ENCODE data around the gene CAGE1. TPM values are rescaled to one million over a fixed set of nuclear protein-coding genes. Genes with fewer than 3 reads are reported as not detected.

The CAGE1 gene
- total RNA-seq, 2 experiments from 2014 or later, result 0.27 to 1.1 TPM

GRCh38 chr6:7410851-7411250, 21.3 kb upstream of the CAGE1 start:
- H3K9me3 ChIP-seq (ENCODE audit: low read length), result no peaks in the 10 kb centered on the region
- H3K79me2 ChIP-seq (ENCODE audit: insufficient read depth, low read depth, low read length), result no peaks in the 10 kb centered on the region
- POLR2A ChIA-PET, result interaction anchor here (0.8 kb wide), 2 partner anchors 10 to 64 kb away, joined by 3 read pairs; no protein-coding TSS in a partner anchor
- peaks cover 93% of the 10 kb centered on the region for H3K36me3 ChIP-seq (ENCODE audit: insufficient read depth, low read length)
- no peak overlapping the region for H3K4me2 ChIP-seq (ENCODE audit: low read length)
- TF ChIP-seq EZH2phosphoT487 (IDR thresholded peaks at IDR 0.05; ENCODE audit: borderline replicate concordance, low read depth, low read length), result no peak
- no peak for TF ChIP-seq CTCF (conservative IDR thresholded peaks at IDR 0.05; ENCODE audit: low read length)
- no peak for DNase-seq (ENCODE audit: low spot score)
- H3K9me2 ChIP-seq (ENCODE audit: insufficient read depth, low read length), result no peaks in the 10 kb centered on the region
- H3K4me3 ChIP-seq (ENCODE audit: low read depth, low read length, poor library complexity, severe bottlenecking), result no peak overlapping the region
- no peaks in the 10 kb centered on the region for H4K20me1 ChIP-seq (ENCODE audit: insufficient read depth, low read length)
- H3K27ac ChIP-seq (ENCODE audit: low read depth, low read length, poor library complexity, severe bottlenecking), result no peak overlapping the region
- no TSS peak for BruUV-seq (replicated peaks)
- intact Hi-C loops (cut with micrococcal nuclease; ENCODE audit: unreplicated experiment), result no loop called here
- no peak overlapping the region for H2AFZ ChIP-seq (ENCODE audit: low read length)
- H3K4me1 ChIP-seq (ENCODE audit: insufficient read depth, low read length, poor library complexity, severe bottlenecking), result no peaks in the 10 kb centered on the region
- CTCF ChIA-PET (ENCODE audit: unreplicated experiment), result no interaction called here

GRCh38 chr6:7409740-7410139, 20.2 kb upstream of the CAGE1 start:
- no TSS peak for BruUV-seq (replicated peaks)
- Histone ChIP-seq H3K79me2 (ENCODE audit: insufficient read depth, low read depth, low read length) (no peaks in the 10 kb centered on the region), H3K4me1 (ENCODE audit: insufficient read depth, low read length, poor library complexity, severe bottlenecking) (no peaks in the 10 kb centered on the region), H3K9me2 (ENCODE audit: insufficient read depth, low read length) (no peaks in the 10 kb centered on the region), H3K36me3 (ENCODE audit: insufficient read depth, low read length) (peaks cover 93% of the 10 kb centered on the region), H3K4me3 (ENCODE audit: low read depth, low read length, poor library complexity, severe bottlenecking) (no peak overlapping the region), H3K4me2 (ENCODE audit: low read length) (no peak overlapping the region), H4K20me1 (ENCODE audit: insufficient read depth, low read length) (no peaks in the 10 kb centered on the region), H3K9me3 (ENCODE audit: low read length) (no peaks in the 10 kb centered on the region), H2AFZ (ENCODE audit: low read length) (no peak overlapping the region), H3K27ac (ENCODE audit: low read depth, low read length, poor library complexity, severe bottlenecking) (no peak overlapping the region)
- POLR2A ChIA-PET, result no interaction called here
- no peak for DNase-seq (ENCODE audit: low spot score)
- no peak for TF ChIP-seq CTCF (conservative IDR thresholded peaks at IDR 0.05; ENCODE audit: low read length)
- TF ChIP-seq EZH2phosphoT487 (IDR thresholded peaks at IDR 0.05; ENCODE audit: borderline replicate concordance, low read depth, low read length), result no peak
- intact Hi-C loops (cut with micrococcal nuclease; ENCODE audit: unreplicated experiment), result loop anchor here (5.0 kb wide), 1 partner anchor 193 kb away; no protein-coding TSS in a partner anchor
- CTCF ChIA-PET (ENCODE audit: unreplicated experiment), result no interaction called here

- H4K20me1 ChIP-seq (ENCODE audit: insufficient read depth, low read length), result no peaks in the 10 kb centered on the region
- no peak overlapping the region for H3K4me3 ChIP-seq (ENCODE audit: low read depth, low read length, poor library complexity, severe bottlenecking)
- DNase-seq (ENCODE audit: low spot score), result no peak
- H3K9me3 ChIP-seq (ENCODE audit: low read length), result no peaks in the 10 kb centered on the region
- ChIA-PET CTCF (ENCODE audit: unreplicated experiment) (no interaction called here), POLR2A (no interaction called here)
- no peaks in the 10 kb centered on the region for H3K9me2 ChIP-seq (ENCODE audit: insufficient read depth, low read length)
- no TSS peak for BruUV-seq (replicated peaks)
- H3K36me3 ChIP-seq (ENCODE audit: insufficient read depth, low read length), result peaks cover 94% of the 10 kb centered on the region
- TF ChIP-seq EZH2phosphoT487 (IDR thresholded peaks at IDR 0.05; ENCODE audit: borderline replicate concordance, low read depth, low read length) (no peak), CTCF (conservative IDR thresholded peaks at IDR 0.05; ENCODE audit: low read length) (no peak)
- intact Hi-C loops (cut with micrococcal nuclease; ENCODE audit: unreplicated experiment), result loop anchor here (5.0 kb wide), 1 partner anchor 196 kb away; no protein-coding TSS in a partner anchor
- no peak overlapping the region for H3K27ac ChIP-seq (ENCODE audit: low read depth, low read length, poor library complexity, severe bottlenecking)
- no peaks in the 10 kb centered on the region for H3K79me2 ChIP-seq (ENCODE audit: insufficient read depth, low read depth, low read length)
- H2AFZ ChIP-seq (ENCODE audit: low read length), result no peak overlapping the region
- H3K4me2 ChIP-seq (ENCODE audit: low read length), result no peak overlapping the region
- H3K4me1 ChIP-seq (ENCODE audit: insufficient read depth, low read length, poor library complexity, severe bottlenecking), result no peaks in the 10 kb centered on the region
These were observed 17.2 kb upstream of the CAGE1 start for GRCh38 chr6:7406743-7407142.

Measured in OCI-LY7 (cell line).